KBM-7 (cell line): ENCODE measurements around the gene STK32C.

Source experiments
- DNase-seq: peaks from one replicate; pipeline ENCODE4 v3.0.0-alpha.2; 2015
- in situ Hi-C: fragments of 300-500 bp; cut with MboI; formaldehyde crosslinking; loops from 2 replicates; pipeline ENCODE4 v1.14.3; 2020; ENCODE audit warnings: low sequenced_read_pairs, low pct_unique_long_range_greater_than_20kb, mixed read lengths

STK32C gene

GRCh38 chr10:132255489-132256344 lies 52.0 kb downstream of the STK32C start:
- no peak for DNase-seq
- in situ Hi-C loops = no loop called here

DNA sequence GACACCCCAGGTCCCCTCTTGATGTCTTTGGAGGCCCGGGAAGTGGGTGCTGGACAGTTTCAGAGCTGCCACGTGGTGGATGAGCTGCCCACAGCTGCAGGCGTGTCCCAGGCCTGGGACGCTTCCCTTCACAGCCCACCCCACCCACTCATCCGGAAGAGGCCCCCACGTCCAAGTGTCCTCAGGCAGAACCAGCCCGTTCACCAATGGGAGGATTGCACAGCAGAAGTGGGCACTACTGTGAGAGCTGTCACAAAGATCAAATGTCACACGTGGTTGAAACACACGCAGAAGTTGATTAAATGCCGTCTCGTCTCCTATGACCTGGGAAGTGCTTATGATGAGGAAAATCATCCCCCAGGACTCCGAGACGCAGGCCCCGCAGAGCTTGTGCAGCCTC lies 52.9 kb downstream of the STK32C start:
- in situ Hi-C loops = no loop called here
- DNase-seq = no peak

GRCh38 chr10:132253092-132253687 lies 54.6 kb downstream of the STK32C start:
- in situ Hi-C loops = no loop called here
- no peak for DNase-seq

DNA sequence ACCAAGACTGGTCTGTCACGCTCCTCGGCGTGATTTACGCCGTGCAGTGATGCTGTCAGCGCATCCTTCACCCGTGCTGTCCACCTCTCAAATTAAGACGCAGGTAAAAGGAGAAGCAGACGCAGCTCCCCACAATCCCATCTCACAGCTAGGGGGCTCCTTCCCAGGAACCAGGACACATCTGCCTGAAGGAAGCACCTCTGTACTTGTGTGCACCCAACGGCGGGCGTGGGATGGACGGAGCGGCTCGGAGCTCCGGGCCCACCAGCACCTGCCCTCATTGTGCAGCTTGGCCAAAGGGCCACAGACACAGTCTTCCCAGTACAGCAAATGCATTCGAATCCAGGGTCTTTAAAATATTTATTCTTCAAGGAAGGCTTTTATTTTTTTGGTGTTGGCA lies 55.3 kb downstream of the STK32C start:
- no peak for DNase-seq
- in situ Hi-C loops = no loop called here

GRCh38 chr10:132251928-132252327 lies 55.8 kb downstream of the STK32C start:
- in situ Hi-C loops = no loop called here
- DNase-seq = no peak

- no peak for DNase-seq
- in situ Hi-C loops = no loop called here
These were observed 57.0 kb downstream of the STK32C start for GRCh38 chr10:132250481-132251475.

DNA sequence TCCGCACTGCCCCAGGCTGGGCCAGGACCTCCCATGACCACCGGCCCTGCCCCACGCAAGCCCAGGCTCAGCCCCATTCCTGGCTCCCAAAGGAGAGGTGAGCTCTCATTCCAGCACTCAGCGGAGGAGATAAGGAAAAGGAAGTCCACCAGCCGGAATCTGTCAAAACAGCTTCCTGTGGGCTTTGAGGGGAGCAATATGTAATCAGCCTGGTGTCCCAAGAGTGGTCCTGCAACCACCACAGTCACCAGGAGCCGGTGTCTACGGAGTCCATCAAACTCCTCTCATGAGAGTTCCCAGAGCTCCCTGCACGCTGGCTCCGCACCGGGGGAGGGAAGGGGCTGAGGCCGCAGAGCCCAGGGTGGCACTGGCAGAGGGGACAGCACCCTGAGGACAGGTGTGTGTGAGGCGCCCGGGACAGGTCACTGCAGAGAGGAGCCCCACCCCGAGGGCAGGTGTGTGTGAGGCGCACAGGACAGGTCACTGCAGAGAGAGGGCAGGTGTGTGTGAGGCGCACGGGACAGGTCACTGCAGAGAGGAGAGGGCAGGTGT lies 57.9 kb downstream of the STK32C start:
- in situ Hi-C loops = no loop called here

DNA sequence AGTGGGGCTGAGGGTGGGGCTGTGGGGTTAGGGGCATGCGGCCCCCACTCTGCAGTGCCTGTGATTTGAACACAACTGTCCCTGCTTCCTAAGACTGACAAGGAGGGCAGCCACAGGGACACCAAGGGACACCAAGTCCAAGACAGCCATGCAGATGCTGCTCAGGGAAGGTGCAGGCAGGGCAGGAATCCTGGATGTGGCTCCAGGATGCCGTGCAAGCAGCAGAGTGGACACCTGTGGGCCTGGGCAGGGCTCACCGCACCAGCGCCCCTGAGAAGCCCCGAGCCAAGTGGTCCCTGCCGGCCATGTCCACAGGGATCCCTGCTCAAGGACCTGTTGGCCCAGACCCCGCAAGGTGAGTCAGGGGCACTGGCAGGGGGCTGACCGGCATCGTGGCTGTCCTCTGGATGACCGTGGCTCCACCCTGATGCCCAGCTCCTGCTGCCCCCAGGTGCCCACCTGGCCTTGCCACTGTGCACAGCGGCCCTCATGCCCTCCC lies 58.5 kb downstream of the STK32C start:
- in situ Hi-C loops = no loop called here
- no peak for DNase-seq

More for the DNA sequence above, 57.9 kb downstream of the STK32C start:
- no peak for DNase-seq

DNA sequence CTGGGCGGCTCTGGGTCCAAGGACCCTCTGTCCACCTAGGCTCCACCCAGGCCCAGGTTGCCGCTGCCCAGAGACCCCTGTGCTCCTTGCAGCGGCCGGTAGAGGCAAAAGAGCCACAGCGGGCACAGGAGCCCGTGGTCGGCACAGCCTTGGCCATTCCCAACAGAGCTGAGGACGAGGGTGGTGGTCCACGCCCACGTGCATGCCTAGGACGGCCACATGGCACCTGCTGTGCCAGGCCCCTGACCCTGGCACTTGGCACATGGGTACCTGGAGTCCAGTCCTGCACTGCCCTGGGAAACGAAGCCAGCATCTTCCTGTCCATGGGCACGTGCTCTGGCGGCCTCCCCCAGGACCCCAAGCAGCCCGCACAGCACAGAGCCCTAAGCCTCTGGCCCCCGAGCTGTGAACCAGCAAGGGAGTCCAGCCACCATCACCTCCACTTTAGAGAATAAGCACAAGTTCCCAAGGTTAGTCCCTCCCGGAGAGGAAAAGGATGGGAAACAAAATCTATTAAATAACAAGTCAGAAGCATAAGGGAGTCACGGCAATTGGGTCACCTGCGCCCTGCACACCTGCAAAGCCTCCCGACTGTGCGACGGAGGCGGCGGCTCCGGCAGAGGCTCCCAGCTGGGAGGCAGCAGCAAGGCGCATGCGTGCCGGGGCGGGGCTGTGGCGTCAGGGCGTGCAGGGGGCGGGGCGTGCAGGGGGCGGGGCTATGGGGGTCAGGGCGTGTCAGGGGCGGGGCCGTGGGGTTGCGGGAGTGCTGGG lies 59.1 kb downstream of the STK32C start:
- in situ Hi-C loops = no loop called here
- peak; percentile 35 for DNase-seq

DNA sequence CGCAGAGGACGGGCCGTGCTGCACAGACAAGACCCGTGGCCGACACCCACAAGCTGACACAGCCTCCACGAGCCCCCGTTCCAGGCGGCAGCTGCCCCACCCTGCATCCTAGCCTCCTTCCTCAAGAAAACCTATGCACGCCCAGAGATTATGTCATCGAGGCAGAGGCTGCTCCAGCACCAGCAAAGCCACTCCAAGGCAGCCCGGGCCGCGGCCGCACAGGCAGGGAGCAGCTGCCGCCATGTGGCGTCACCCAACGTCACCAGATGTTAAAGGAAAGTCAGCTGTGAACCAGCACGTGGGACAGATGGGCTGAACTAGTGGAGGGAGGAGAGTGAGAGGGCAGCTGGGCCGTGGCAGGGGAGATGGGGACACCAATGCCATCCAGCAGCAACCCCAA lies 59.8 kb downstream of the STK32C start:
- no peak for DNase-seq
- in situ Hi-C loops = no loop called here

- in situ Hi-C loops = no loop called here
- DNase-seq = no peak
These were observed 61.5 kb downstream of the STK32C start for GRCh38 chr10:132246296-132246695.

DNA sequence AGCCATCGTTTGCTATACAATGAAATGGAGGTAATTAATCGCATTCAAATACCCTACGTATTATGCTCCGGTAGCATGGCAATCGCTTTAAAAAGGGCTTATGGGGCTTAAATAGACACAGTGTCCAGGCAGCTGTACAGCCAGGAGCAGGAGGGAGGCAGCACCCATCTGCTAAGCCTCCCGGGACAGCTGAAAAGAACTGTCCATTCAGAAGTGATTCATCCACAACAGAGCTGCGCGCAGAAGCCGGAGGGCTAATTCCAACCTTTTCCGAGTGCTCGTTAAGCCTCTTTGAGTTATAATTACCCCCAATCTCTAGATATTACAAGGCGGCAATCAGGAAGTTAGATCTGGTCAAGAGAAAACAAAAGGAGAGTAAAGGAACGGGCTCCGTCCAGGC lies 62.7 kb downstream of the STK32C start:
- in situ Hi-C loops = no loop called here

GRCh38 chr10:132243626-132244025 lies 64.1 kb downstream of the STK32C start:
- DNase-seq = no peak
- in situ Hi-C loops = no loop called here

More for the DNA sequence above, 62.7 kb downstream of the STK32C start:
- no peak for DNase-seq

GRCh38 chr10:132243141-132243540 lies 64.6 kb downstream of the STK32C start:
- DNase-seq = no peak
- in situ Hi-C loops = no loop called here

GRCh38 chr10:132242103-132242840 lies 65.5 kb downstream of the STK32C start:
- in situ Hi-C loops = no loop called here
- no peak for DNase-seq

DNA sequence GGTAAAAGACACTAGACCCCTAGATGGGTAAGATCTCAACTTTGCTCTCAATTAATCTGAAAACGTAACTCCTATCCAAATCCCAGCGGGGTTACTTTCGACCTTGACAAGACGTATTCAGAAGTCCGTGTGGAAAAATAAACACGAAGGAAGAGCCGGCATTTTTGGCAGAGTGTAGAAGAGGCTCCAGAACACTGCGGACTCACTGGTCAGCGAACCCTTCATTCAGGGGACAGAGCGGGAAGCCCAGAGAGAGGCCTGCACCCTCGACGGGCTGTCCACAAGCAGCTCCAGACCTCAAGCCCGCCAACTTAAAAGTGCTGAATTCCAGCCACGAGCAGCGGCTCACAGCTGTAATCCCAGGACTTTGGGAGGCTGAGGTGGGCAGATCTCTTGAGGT lies 66.3 kb downstream of the STK32C start:
- in situ Hi-C loops = no loop called here
- DNase-seq = no peak

DNA sequence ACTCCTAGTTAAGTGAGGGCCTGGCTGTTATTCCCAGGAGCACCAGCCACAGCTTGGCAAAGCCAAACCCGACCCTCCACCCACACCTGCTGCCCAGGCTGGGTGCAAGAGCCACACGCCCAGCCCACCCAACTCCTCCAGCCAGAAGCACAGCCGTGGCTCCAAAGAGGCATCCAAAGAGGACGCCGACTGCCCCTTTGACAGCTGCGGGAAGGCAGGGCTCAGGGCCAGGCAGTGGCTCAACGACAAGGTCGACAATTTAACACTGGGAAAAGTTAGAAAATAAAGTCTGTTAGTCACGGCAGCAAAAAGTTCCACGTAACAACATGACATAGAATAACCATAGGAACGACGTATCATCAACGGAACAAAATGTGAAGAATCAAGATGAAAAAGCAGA lies 66.7 kb downstream of the STK32C start:
- no peak for DNase-seq
- in situ Hi-C loops = no loop called here

- DNase-seq = no peak
- in situ Hi-C loops = no loop called here
These were observed 67.2 kb downstream of the STK32C start for GRCh38 chr10:132240581-132240980.
